Gastrocnemius medialis (tissue), 4 donors: ENCODE data around the gene LAMTOR3.

Experiments
- POLR2A ChIP-seq, 2 donors: fragments of 450-650 bp; IDR thresholded peaks; one replicate each; pipeline ENCODE4 v1.6.1; 2017; ENCODE audit warnings: antibody characterized with exemption in 2 of 2, mild to moderate bottlenecking in 2 of 2, moderate library complexity in 2 of 2
- TF ChIP-seq, protein P1 (sequence below), 5 experiments: fragments of 450-650 bp in 3 of 5; fragments of 200-600 bp in 2 of 5; sonication (generic) in 2 of 5; IDR thresholded peaks in 4 of 5; conservative IDR thresholded peaks in 1 of 5; 1 replicate in 4 of 5; 2 replicates in 1 of 5; pipeline ENCODE4 v1.5.1; 2016 to 2019; ENCODE audit warnings: antibody characterized with exemption in 5 of 5, mild to moderate bottlenecking in 3 of 5, moderate library complexity in 3 of 5

DNA sequence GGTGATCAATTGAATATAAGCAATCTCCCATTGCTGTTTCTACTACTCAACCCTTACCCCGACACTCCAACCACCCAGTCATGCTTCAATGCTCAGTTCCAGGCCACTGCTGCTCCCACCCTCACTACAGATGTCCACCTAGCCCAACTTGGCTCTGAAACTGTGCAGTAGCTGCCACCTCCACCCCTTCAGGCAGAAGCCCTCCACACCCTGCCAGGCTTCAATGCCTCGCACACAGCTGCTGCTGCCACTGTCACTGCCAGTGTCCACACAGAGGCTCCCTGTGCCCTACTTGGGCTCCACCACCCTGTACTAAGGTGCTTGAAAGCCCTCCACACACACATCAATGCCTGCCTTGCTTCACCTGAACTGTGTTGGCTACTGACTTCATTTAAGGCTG lies 34.6 kb downstream of the LAMTOR3 start:
- TF ChIP-seq, protein P1, sequence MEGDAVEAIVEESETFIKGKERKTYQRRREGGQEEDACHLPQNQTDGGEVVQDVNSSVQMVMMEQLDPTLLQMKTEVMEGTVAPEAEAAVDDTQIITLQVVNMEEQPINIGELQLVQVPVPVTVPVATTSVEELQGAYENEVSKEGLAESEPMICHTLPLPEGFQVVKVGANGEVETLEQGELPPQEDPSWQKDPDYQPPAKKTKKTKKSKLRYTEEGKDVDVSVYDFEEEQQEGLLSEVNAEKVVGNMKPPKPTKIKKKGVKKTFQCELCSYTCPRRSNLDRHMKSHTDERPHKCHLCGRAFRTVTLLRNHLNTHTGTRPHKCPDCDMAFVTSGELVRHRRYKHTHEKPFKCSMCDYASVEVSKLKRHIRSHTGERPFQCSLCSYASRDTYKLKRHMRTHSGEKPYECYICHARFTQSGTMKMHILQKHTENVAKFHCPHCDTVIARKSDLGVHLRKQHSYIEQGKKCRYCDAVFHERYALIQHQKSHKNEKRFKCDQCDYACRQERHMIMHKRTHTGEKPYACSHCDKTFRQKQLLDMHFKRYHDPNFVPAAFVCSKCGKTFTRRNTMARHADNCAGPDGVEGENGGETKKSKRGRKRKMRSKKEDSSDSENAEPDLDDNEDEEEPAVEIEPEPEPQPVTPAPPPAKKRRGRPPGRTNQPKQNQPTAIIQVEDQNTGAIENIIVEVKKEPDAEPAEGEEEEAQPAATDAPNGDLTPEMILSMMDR (IDR thresholded peaks at IDR 0.05 in 4 of 5, conservative IDR thresholded peaks at IDR 0.05 in 1 of 5), result no peak
- no peak for TF ChIP-seq POLR2A (IDR thresholded peaks at IDR 0.05)
